Mucosa of descending colon (tissue), 3 donors: Measurements from ENCODE around the gene STMN3. TPM values are rescaled to one million over a fixed set of nuclear protein-coding genes. Genes with fewer than 3 reads are reported as not detected.
"Not testable (repeated sequence)": the region's sequence is repeated elsewhere in the genome, so short reads cannot be mapped to it uniquely, and the experiment has no call there.

ENCODE experiments used
- ATAC-seq: fragments of 200-7000 bp; cut with Tn5 transposase; one replicate; pipeline ENCODE4 v1.9.1; 2020; ENCODE audit warnings: mild to moderate bottlenecking, moderate library complexity
- DNase-seq, 3 donors: peaks; one replicate each; pipeline ENCODE4 v3.0.0-alpha.2; 2020
- H3K36me3 ChIP-seq: fragments of 200-600 bp; one replicate; pipeline ENCODE4 v1.8.0; 2021; ENCODE audit warnings: low read depth, mild to moderate bottlenecking
- H3K4me1 ChIP-seq: fragments of 200-600 bp; one replicate; pipeline ENCODE4 v1.8.0; 2021; ENCODE audit warnings: low read depth, mild to moderate bottlenecking
- H3K4me3 ChIP-seq: fragments of 200-600 bp; one replicate; pipeline ENCODE4 v1.8.0; 2021; ENCODE audit warnings: mild to moderate bottlenecking
- H3K9me3 ChIP-seq: fragments of 200-600 bp; one replicate; pipeline ENCODE4 v1.8.0; 2021; ENCODE audit warnings: mild to moderate bottlenecking
- intact Hi-C, 2 donors: fragments of 100-400 bp; cut with DNase I in 1 of 2; cut with micrococcal nuclease in 1 of 2; formaldehyde crosslinking; loops; one replicate each; pipeline versions ENCODE4 v1.11.0 to v1.11.1; 2022; cut with DNase I, micrococcal nuclease
- total RNA-seq, 3 donors: library from RNA; stranded (reverse); fragmentation: NEBNext Ultra II Directional in 2 of 3; extraction: Animal tissue kit (Norgen Biotek cat#: 25700) in 2 of 3; gene quantifications; one replicate each; pipeline versions ENCODE4 v1.2.1 to v1.2.4, GENCODE V29; 2021 to 2023
- TF ChIP-seq, protein P1 (sequence below): fragments of 200-600 bp; IDR thresholded peaks from one replicate; pipeline ENCODE4 v1.8.0; 2022; ENCODE audit warnings: antibody characterized with exemption, mild to moderate bottlenecking
- donor health status: DM: no; HTN: no; CAD: no; lungs with moderate emphysema.
- donor health status: DM: no; HTN: no; CAD: no.
- donor health status: DM: no; HTN: yes; CAD: no.

STMN3 gene
- total RNA-seq, 3 donors from 2014 or later, result 2.7 to 19.7 (median 6.7) TPM

DNA sequence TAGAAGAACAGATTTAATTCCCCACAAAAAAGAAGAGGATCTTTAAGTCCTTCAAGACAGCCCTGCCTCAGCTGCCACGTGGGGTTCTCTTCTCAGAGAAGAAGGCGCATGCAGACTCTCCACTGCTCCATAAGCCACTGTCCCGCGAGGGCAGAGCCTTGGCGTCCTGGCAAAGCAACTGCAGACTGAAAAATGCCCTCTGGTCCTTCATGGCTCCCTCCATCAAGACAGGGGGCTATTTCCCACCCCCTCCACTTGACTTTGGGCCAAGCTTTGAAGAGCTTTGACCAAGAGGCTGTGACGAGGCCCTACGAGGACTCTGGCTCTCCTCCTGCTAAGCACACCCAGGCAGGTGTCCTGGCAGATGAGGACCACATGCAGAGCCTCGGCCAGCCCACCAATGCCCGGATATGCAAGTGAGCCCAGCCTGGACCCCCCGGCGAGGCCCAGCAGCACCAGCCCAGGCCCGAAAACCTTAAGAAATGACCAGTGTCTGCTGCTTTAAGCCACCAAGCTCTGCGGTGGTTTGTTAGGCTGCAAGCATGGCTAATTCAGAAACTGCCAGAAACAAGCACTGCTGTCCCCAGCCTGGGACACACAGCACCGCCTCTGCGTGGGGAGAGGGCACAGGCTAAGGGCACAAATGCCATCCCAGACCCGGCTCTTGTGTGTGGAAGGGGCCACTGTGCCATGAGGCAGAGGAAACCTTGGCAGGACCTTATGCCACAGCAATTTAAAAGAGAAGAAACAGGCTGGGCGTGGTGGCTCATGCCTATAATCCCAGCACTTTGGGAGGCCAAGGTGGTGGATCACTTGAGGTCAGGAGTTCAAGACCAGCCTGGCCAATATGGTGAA, 42.4 kb downstream of the STMN3 start:
- no peaks in the 10 kb centered on the region for H3K9me3 ChIP-seq
- H3K36me3 ChIP-seq, result no peaks in the 10 kb centered on the region
- no peaks in the 10 kb centered on the region for H3K4me1 ChIP-seq
- ATAC-seq, result no peak
- DNase-seq, result peak in 1 of 3 donors; percentile 27
- intact Hi-C loops, result no loop called here
- H3K4me3 ChIP-seq, result no peak overlapping the region
- TF ChIP-seq, protein P1, sequence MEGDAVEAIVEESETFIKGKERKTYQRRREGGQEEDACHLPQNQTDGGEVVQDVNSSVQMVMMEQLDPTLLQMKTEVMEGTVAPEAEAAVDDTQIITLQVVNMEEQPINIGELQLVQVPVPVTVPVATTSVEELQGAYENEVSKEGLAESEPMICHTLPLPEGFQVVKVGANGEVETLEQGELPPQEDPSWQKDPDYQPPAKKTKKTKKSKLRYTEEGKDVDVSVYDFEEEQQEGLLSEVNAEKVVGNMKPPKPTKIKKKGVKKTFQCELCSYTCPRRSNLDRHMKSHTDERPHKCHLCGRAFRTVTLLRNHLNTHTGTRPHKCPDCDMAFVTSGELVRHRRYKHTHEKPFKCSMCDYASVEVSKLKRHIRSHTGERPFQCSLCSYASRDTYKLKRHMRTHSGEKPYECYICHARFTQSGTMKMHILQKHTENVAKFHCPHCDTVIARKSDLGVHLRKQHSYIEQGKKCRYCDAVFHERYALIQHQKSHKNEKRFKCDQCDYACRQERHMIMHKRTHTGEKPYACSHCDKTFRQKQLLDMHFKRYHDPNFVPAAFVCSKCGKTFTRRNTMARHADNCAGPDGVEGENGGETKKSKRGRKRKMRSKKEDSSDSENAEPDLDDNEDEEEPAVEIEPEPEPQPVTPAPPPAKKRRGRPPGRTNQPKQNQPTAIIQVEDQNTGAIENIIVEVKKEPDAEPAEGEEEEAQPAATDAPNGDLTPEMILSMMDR, result no peak

DNA sequence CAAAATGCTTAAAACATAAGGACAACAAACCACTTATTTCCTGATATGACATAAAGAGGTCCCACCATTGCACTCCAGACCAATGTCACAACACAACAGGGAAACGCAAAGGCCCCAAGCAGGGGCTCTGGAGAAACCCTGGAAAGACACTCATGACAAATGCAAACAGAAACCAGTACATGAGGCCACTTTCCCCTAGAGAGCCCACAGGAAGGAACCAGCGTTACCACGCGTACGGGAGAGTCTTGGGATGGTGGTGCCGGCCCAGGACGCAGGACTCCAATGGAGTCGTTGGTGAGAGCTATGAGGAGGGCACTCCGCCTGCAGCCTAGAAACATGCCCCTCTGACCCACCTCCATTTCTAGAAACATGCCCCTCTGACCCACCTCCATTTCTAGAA, 46.5 kb downstream of the STMN3 start:
- H3K4me3 ChIP-seq, result no peak overlapping the region
- TF ChIP-seq, protein P1, result no peak
- H3K4me1 ChIP-seq, result no peaks in the 10 kb centered on the region
- DNase-seq (no peak), ATAC-seq (no peak)
- no peaks in the 10 kb centered on the region for H3K9me3 ChIP-seq
- H3K36me3 ChIP-seq, result no peaks in the 10 kb centered on the region
- intact Hi-C loops, result no loop called here

DNA sequence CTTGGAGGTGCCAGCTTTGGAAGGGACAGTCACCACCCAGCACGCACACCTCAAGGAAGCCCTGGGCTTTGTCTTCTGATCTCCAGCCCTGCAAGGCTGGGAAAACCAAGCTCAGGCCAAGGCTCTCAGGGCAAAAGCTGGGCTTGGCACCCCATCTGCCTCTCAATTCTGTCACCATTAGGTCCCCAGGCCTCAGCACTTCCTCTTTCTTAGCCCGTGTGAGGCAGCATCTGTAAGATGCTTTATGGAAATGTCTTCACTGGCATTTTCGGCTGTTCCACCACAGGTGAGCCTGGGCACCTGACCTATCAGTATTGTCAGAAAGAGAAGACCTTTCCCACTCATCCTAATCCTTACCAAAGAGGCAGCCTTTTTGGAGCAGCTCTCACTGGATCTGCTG, 50.9 kb downstream of the STMN3 start:
- Histone ChIP-seq H3K9me3 (no peaks in the 10 kb centered on the region), H3K4me3 (no peak overlapping the region), H3K4me1 (no peaks in the 10 kb centered on the region), H3K36me3 (no peaks in the 10 kb centered on the region)
- intact Hi-C loops, result no loop called here
- ATAC-seq, result no peak
- DNase-seq, result peak in 1 of 3 donors; percentile 11
- TF ChIP-seq, protein P1, result no peak

DNA sequence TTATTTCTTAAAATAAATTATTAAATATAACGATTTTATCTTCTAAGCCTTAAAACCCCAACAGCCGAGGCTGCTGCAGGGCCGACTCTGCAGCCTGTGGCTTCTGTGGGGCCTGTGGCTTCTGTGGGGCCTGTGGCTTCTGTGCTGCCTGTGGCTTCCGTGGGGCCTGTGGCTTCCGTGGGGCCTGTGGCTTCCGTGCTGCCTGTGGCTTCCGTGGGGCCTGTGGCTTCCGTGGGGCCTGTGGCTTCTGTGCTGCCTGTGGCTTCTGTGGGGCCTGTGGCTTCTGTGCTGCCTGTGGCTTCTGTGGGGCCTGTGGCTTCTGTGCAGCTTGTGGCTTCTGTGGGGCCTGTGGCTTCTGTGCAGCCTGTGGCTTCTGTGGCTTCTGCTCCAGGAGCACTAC, 51.5 kb downstream of the STMN3 start:
- not testable (repeated sequence) for H3K36me3 ChIP-seq, ATAC-seq

DNA sequence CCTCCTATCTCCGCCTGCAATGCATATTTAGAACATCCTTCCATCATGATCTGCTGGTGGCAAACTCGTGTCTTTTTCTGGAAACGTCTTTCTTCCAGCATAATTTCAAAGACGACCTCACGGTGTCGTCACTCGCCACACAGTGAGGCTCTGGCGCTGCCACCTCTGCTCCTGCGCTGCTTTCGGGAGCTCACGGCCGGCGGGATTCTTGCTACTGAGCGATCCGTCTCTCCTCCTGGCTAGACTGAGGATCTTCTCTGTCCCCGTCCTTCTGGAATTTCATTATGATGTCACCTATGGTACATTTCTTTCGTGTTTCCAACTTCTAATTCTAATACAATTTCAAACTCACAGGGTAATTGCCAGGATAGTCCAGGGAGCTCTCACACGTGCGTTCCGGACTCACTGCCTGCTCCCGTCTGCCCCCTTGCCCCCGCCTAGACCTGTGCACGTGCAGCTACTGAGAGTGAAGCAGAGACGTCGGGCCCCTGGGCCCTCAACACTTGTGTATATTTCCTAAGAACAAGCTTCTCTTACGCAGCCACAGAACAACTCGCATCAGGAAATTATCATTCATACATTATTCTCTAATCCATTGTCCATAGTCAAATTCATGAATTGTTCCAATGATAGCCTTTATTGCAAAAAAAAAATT, 53.7 kb downstream of the STMN3 start:
- intact Hi-C loops, result no loop called here
- no peaks in the 10 kb centered on the region for H3K4me1 ChIP-seq
- TF ChIP-seq, protein P1, result no peak
- H3K9me3 ChIP-seq, result no peaks in the 10 kb centered on the region
- ATAC-seq (no peak), DNase-seq (peak in 1 of 3 donors; percentile 24)
- H3K36me3 ChIP-seq, result no peaks in the 10 kb centered on the region
- H3K4me3 ChIP-seq, result no peak overlapping the region

More for the DNA sequence above, 51.5 kb downstream of the STMN3 start:
- intact Hi-C loops, H3K9me3 ChIP-seq, H3K4me3 ChIP-seq, H3K4me1 ChIP-seq: not testable (repeated sequence)
- peak in 1 of 3 donors; percentile 34 for DNase-seq
